ENCODE data around the gene GRID1. TPM values are rescaled to one million over a fixed set of nuclear protein-coding genes. Genes with fewer than 3 reads are reported as not detected.

Gene GRID1
- polyA plus RNA-seq, 1 experiment: 0.49 TPM

GRCh38 chr10:86392723-86393094 lies 26.1 kb upstream of the GRID1 start:
- TF ChIP-seq CTCF (IDR thresholded peaks at IDR 0.05; ENCODE audit: insufficient read depth, low read depth, low read length): no peak
- H3K27me3 ChIP-seq (ENCODE audit: control insufficient read depth, insufficient read depth, low read length): peaks cover 12% of the 10 kb centered on the region
- no peak for DNase-seq (ENCODE audit: low read depth)
- no peak overlapping the region for H3K4me3 ChIP-seq (ENCODE audit: low read depth, low read length)
- H3K36me3 ChIP-seq (ENCODE audit: control insufficient read depth, insufficient read depth, low read length): no peaks in the 10 kb centered on the region
- ChIA-PET POLR2A (no interaction called here), CTCF (interaction anchor here (0.6 to 1.0 kb wide), 2 partner anchors 108 to 1885 kb away, joined by 3 read pairs; no protein-coding TSS in a partner anchor)

DNA sequence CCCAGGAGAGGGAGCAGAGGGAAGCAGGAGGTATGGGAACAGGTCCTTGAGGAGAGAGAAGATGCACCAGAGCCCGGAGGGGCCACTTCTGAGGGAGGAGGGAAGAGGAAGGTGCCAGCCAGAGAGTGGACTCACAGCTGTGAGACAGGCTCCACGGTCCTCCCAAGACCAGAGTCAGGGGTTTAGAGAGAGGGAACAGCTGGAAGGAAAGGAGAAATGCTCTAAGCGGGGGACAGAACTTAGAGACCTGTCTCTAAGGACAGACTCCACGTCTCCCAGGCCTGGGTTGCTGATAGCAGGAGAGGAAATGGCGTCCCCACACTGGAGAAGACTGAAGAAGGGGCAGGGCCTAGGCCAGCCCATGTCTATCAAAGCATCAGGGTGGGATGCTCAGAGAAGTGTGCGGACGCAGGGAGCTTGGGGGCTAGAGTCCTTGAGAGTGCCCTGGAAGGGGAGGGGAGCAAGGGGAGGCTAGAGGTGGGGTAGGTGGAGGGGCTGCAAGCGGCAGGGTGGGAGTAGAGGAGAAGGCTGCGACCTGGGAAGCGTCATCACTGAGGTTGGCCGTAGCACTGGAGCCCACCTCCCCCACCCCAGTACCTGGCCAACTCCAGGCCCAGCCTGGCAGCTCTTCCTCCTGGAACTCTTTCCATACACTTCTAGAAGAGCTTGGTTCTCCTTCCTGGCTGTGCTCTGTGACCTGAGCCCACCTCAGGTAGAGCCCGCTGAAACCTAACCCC lies 25.6 kb upstream of the GRID1 start:
- POLR2A ChIA-PET: no interaction called here
- H3K27me3 ChIP-seq (ENCODE audit: control insufficient read depth, insufficient read depth, low read length): peaks cover 15% of the 10 kb centered on the region
- CTCF ChIA-PET: interaction anchor here (0.6 to 1.9 kb wide), 5 partner anchors 8 to 1884 kb away, joined by 3 to 5 read pairs (median 3); no protein-coding TSS in a partner anchor
- H3K4me3 ChIP-seq (ENCODE audit: low read depth, low read length): no peak overlapping the region
- no peak for TF ChIP-seq CTCF (IDR thresholded peaks at IDR 0.05; ENCODE audit: insufficient read depth, low read depth, low read length)
- H3K36me3 ChIP-seq (ENCODE audit: control insufficient read depth, insufficient read depth, low read length): no peaks in the 10 kb centered on the region
- DNase-seq (ENCODE audit: low read depth): no peak

- H3K36me3 ChIP-seq (ENCODE audit: control insufficient read depth, insufficient read depth, low read length): no peaks in the 10 kb centered on the region
- POLR2A ChIA-PET: no interaction called here
- H3K27me3 ChIP-seq (ENCODE audit: control insufficient read depth, insufficient read depth, low read length): peaks cover 14% of the 10 kb centered on the region
- CTCF ChIA-PET: interaction anchor here (0.9 to 1.9 kb wide), 3 partner anchors 9 to 194 kb away, joined by 3 to 5 read pairs (median 4); no protein-coding TSS in a partner anchor
- no peak overlapping the region for H3K4me3 ChIP-seq (ENCODE audit: low read depth, low read length)
- DNase-seq (ENCODE audit: low read depth): no peak
- TF ChIP-seq CTCF (IDR thresholded peaks at IDR 0.05; ENCODE audit: insufficient read depth, low read depth, low read length): no peak
These were observed 24.7 kb upstream of the GRID1 start for GRCh38 chr10:86391236-86391840.

- POLR2A ChIA-PET: no interaction called here
- DNase-seq (ENCODE audit: low read depth): no peak
- no peaks in the 10 kb centered on the region for H3K36me3 ChIP-seq (ENCODE audit: control insufficient read depth, insufficient read depth, low read length)
- no peak for TF ChIP-seq CTCF (IDR thresholded peaks at IDR 0.05; ENCODE audit: insufficient read depth, low read depth, low read length)
- no peak overlapping the region for H3K4me3 ChIP-seq (ENCODE audit: low read depth, low read length)
- CTCF ChIA-PET: interaction anchor here (1.3 to 1.9 kb wide), 2 partner anchors 10 to 195 kb away, joined by 4 to 5 read pairs; no protein-coding TSS in a partner anchor
- H3K27me3 ChIP-seq (ENCODE audit: control insufficient read depth, insufficient read depth, low read length): peaks cover 14% of the 10 kb centered on the region
These were observed 23.9 kb upstream of the GRID1 start for GRCh38 chr10:86390337-86391120.
